Muscle layer of colon (tissue), 2 donors: Measurements from ENCODE around the gene B3GALT5.
A peak's percentile ranks its signal among the peaks of the same experiment; 100 is the strongest.

Experiments used
- H3K27ac ChIP-seq: one replicate; pipeline ENCODE4 v1.7.0; 2013; ENCODE audit warnings: low read depth, mild to moderate bottlenecking, low read length, moderate library complexity
- H3K27me3 ChIP-seq, 2 donors: one replicate each; pipeline ENCODE4 v1.7.0; 2013; ENCODE audit warnings: low read length in 2 of 2, mild to moderate bottlenecking in 2 of 2; ENCODE audit not compliant: insufficient read depth in 2 of 2, control insufficient read depth in 1 of 2
- H3K36me3 ChIP-seq: one replicate; pipeline ENCODE4 v1.7.0; 2013; ENCODE audit warnings: mild to moderate bottlenecking, low read length; ENCODE audit not compliant: insufficient read depth
- H3K4me1 ChIP-seq: one replicate; pipeline ENCODE4 v1.7.0; 2013; ENCODE audit warnings: mild to moderate bottlenecking, low read length; ENCODE audit not compliant: insufficient read depth
- H3K4me3 ChIP-seq, 2 donors: one replicate each; pipeline ENCODE4 v1.7.0; 2013; ENCODE audit warnings: low read length in 2 of 2, low read depth in 1 of 2, mild to moderate bottlenecking in 1 of 2, moderate library complexity in 1 of 2
- H3K9ac ChIP-seq: one replicate; pipeline ENCODE4 v1.7.0; 2013; ENCODE audit warnings: low read length
- H3K9me3 ChIP-seq: one replicate; pipeline ENCODE4 v1.7.0; 2013; ENCODE audit warnings: mild to moderate bottlenecking, low read length
- donor health status: abdominal sarcoma.
- donor health status: Adenocarcinoma of cecum.

The B3GALT5 gene

DNA sequence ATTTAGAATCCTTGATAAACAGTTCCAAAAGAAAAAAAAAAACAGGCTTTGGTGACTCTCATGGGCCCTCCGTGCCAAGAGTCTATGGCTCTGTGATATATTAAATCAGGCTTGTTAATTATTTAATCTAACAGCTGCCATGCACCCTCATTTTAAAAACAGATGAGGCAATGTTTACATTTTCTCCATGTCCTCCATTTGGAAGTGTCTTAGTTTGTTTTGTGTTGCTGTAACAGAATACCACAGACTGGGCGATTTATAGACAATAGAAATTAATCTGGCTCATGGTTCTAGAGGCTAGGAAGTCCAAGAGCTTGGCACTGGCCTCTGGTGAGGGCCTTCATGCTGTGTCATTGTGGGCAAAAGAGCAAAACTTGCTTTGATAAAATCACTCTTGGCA lies 58.0 kb downstream of the B3GALT5 start:
- Histone ChIP-seq H3K4me1 (peaks cover 23% of the 10 kb centered on the region), H3K9me3 (no peaks in the 10 kb centered on the region), H3K4me3 (no peak overlapping the region), H3K36me3 (no peaks in the 10 kb centered on the region), H3K27me3 (no peaks in the 10 kb centered on the region), H3K27ac (no peak overlapping the region), H3K9ac (no peak overlapping the region)

DNA sequence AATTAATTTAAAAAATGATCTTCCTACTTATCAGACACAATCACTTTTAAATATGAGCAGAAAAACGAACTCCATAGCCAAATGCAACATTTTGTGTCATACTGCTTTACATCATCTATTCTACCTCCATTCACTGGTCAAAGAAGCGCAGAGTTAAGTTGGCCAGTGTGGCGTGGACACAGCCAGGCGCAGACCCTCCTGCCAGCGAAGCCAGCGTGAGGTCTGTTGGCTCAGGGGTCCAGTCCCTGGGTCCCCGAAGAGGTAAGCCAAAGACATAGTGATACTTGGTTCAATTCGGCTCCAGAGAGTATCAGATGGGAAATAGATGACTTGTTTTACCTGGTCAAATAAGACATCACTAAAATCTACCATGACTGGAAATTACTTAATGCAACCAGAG lies 59.2 kb downstream of the B3GALT5 start:
- no peaks in the 10 kb centered on the region for H3K36me3 ChIP-seq
- no peak overlapping the region for H3K4me3 ChIP-seq
- H3K9me3 ChIP-seq: no peaks in the 10 kb centered on the region
- no peak overlapping the region for H3K9ac ChIP-seq
- no peaks in the 10 kb centered on the region for H3K27me3 ChIP-seq
- H3K4me1 ChIP-seq: peaks cover 29% of the 10 kb centered on the region
- H3K27ac ChIP-seq: no peak overlapping the region

DNA sequence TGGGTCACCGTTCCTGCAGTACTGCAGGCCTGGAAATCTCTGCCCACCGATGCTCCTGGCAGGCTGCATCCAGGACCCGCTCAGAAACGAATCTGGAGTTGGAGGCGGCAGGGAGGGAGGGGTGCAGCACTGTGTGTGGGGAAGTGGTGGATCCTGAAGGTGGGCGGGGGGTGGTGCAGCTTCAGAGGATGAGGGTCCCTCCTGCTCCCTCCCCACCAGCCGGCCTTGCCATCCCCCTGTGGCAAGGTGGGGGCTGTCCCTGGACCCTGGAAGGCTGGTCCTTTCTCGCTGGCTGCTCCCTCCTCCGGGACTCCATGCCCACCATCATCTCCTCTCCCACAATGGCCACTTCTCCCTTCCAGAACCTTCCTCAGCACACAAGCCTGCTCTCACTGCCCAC lies 60.4 kb downstream of the B3GALT5 start:
- Histone ChIP-seq H3K9me3 (no peaks in the 10 kb centered on the region), H3K36me3 (no peaks in the 10 kb centered on the region), H3K27me3 (no peaks in the 10 kb centered on the region), H3K4me1 (peaks cover 32% of the 10 kb centered on the region), H3K9ac (no peak overlapping the region), H3K27ac (no peak overlapping the region), H3K4me3 (no peak overlapping the region)

DNA sequence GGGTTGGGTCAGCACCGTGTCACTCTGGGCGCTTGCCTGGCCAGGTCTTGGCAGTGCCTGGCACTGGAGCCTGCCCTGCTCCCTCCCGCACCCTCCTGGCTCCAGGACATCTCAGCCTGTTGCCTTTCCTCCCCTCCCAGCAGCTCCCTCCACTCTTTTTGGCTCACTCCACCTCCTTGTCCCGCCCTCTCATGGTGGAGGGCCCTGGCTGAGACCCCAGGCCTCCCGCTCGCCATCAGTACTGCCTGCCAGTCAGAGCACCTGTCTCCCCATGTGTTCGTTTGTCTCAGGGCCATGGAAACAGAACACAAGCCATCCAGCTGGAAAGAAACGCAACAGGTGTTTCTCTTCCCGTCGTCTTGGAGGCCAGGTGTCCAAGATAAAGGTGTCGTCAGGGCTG lies 61.0 kb downstream of the B3GALT5 start:
- Histone ChIP-seq H3K9me3 (no peaks in the 10 kb centered on the region), H3K4me1 (peaks cover 32% of the 10 kb centered on the region), H3K27ac (peak overlapping the region; percentile 2), H3K9ac (no peak overlapping the region), H3K36me3 (no peaks in the 10 kb centered on the region), H3K4me3 (no peak overlapping the region), H3K27me3 (no peaks in the 10 kb centered on the region)

DNA sequence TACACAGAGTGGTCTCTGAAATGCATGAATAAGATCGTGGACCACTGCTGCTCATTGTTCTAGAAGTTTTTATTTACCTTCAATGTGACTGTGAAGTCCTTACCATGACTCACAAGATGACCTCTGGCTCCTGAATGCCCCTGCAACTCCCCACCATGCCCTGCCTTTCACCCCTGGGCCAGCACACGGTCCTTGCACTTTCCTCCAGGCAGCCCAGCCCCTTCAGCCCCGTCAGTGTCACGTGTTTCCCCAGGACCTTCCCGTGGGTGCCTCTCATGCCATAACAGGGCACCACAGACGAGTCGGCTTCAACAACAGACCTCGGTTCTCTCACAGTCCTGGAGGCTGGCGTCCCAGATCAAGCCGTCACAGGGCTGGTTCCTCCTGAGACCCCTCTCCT lies 62.1 kb downstream of the B3GALT5 start:
- Histone ChIP-seq H3K9me3 (no peaks in the 10 kb centered on the region), H3K27me3 (no peaks in the 10 kb centered on the region), H3K4me3 (no peak overlapping the region), H3K36me3 (no peaks in the 10 kb centered on the region), H3K27ac (peak overlapping the region; percentile 73), H3K9ac (no peak overlapping the region), H3K4me1 (peaks cover 30% of the 10 kb centered on the region)

DNA sequence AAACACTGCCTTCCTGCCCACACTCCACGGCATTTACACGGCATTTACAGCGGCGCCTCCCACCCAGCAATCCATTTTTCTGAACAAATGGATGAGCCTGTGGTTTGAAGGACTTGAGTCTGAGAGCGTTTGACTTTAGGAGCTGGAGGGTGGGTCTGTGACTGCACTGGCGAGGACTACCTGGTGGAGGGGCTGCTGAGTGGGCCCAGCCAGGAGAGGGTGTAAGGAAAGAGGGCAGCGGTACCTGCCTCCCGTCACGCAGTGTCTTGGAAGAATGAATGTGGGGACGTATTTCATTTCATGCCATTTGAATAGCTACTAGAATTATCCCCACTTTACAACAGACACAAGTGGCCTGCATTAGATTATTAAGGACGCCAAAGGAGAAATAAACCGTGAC lies 62.9 kb downstream of the B3GALT5 start:
- no peaks in the 10 kb centered on the region for H3K27me3 ChIP-seq
- H3K9me3 ChIP-seq: no peaks in the 10 kb centered on the region
- no peak overlapping the region for H3K9ac ChIP-seq
- H3K36me3 ChIP-seq: no peaks in the 10 kb centered on the region
- no peak overlapping the region for H3K4me3 ChIP-seq
- peak overlapping the region; percentile 73 for H3K27ac ChIP-seq
- peaks cover 22% of the 10 kb centered on the region for H3K4me1 ChIP-seq

DNA sequence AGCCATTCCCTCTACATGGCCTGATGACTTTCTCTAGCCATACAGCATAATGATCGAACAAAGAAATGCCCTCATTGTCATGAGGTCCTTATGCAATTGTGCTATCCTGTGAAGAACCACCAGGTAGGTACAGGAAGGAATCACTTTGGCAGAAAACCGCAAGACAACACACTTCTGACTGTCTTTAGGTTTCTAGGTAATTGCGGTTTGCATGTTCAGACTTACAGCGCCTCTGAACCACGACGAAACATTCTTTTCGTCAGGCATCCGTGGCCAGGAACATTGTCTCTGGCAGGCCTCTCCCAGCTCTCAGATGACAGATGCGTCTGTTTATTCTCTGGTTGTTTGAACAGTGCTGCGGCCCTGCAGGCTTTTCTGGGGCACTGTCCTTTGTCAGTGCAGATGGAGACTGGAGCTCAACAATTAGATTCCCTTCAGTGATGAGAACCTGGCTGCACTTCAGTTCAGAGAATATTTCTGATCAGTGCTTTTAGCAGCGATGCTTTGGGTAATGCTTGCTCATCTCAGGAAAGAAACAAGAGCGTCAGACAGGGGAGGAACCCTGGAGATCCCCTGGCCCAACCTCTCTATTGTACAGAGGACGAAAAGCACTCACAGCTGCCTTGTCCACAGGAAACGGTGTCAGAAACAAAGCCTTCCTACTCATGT lies 63.4 kb downstream of the B3GALT5 start:
- Histone ChIP-seq H3K36me3 (no peaks in the 10 kb centered on the region), H3K4me1 (peaks cover 22% of the 10 kb centered on the region), H3K27ac (peak overlapping the region; percentile 73), H3K9me3 (no peaks in the 10 kb centered on the region), H3K27me3 (no peaks in the 10 kb centered on the region), H3K9ac (no peak overlapping the region), H3K4me3 (peak overlapping the region in 1 of 2 donors; percentile 18)

DNA sequence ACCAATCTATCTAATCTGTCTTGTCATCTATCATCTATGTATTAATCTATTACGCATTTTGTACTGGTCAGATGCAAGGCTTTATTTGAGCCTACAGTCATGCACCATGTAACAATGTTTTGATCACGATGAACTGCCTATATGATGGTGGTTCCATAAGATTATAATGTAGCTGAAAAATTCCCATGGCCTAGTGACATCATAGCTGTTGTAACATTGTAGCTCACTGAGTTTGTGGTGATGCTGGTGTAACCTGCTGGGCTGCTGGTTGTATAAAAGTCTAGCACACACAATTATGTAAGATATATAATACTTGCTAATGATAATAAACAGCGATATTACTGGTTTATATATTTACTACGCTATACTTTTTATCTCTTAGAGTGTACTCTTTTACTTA lies 67.5 kb downstream of the B3GALT5 start:
- no peaks in the 10 kb centered on the region for H3K36me3 ChIP-seq
- H3K4me3 ChIP-seq: no peak overlapping the region
- no peaks in the 10 kb centered on the region for H3K9me3 ChIP-seq
- H3K9ac ChIP-seq: no peak overlapping the region
- no peak overlapping the region for H3K27ac ChIP-seq
- H3K27me3 ChIP-seq: no peaks in the 10 kb centered on the region
- H3K4me1 ChIP-seq: peaks cover 13% of the 10 kb centered on the region

DNA sequence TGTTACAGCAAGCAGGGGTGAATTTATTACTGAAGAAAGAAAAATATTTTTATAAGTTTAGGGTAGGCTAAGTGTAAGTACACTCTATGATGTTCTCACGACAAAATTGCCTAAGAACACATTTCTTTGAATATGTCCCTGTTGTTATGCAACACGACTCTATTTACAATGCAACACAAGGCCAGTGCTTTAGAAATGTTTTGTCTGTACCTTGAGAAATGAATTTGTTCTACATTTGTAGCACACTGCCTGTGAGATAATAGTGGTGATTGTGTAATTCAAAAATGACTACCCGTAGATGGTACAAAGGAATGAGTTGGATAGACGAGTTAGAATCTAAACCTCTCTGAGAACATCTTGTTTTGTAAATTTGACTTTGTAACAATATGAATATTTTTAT lies 68.5 kb downstream of the B3GALT5 start:
- H3K9ac ChIP-seq: no peak overlapping the region
- no peaks in the 10 kb centered on the region for H3K27me3 ChIP-seq
- peaks cover 6% of the 10 kb centered on the region for H3K4me1 ChIP-seq
- no peak overlapping the region for H3K4me3 ChIP-seq
- no peaks in the 10 kb centered on the region for H3K9me3 ChIP-seq
- H3K27ac ChIP-seq: no peak overlapping the region
- no peaks in the 10 kb centered on the region for H3K36me3 ChIP-seq

DNA sequence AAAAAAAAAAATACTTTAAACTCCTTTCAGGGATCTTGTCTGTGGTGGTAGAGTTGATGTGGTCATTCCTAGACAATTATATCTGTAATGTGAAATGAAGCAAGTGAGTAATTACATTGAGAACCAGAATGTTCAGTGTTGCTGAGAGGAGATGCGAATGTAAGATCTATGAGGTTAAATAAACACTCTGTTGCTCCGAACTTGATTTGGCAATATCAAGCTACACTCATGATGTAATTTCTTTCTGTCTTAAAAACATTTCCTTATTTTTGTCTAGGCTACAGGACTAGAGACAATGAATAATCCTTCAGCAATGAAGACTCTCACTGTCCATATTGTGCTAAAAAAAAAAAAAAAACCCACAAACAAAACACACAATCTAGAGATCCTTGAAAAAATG lies 69.1 kb downstream of the B3GALT5 start:
- no peaks in the 10 kb centered on the region for H3K9me3 ChIP-seq
- no peaks in the 10 kb centered on the region for H3K36me3 ChIP-seq
- H3K4me3 ChIP-seq: no peak overlapping the region
- no peak overlapping the region for H3K9ac ChIP-seq
- H3K27me3 ChIP-seq: no peaks in the 10 kb centered on the region
- H3K4me1 ChIP-seq: peaks cover 4% of the 10 kb centered on the region
- no peak overlapping the region for H3K27ac ChIP-seq

DNA sequence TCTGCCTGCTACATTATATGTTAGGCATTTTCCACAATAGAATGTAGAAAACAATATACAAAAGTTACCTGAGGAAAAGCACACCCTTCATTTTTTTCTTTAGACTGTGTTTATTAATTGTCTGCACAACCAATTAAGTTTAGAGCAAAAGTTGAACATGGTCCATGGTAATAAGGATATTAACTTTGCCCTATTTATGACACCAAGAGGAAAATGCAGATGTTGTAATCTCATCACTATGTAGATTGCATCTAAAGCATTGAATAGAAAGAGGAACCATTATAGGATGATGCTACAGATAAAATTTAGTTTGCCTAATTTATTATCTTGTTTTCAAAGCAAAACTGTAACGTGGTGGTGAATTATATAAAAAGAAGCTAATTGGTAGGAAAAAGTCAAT lies 72.5 kb downstream of the B3GALT5 start:
- H3K27ac ChIP-seq: no peak overlapping the region
- H3K4me1 ChIP-seq: peaks cover 6% of the 10 kb centered on the region
- H3K9me3 ChIP-seq: no peaks in the 10 kb centered on the region
- H3K4me3 ChIP-seq: no peak overlapping the region
- no peaks in the 10 kb centered on the region for H3K27me3 ChIP-seq
- no peaks in the 10 kb centered on the region for H3K36me3 ChIP-seq
- no peak overlapping the region for H3K9ac ChIP-seq

DNA sequence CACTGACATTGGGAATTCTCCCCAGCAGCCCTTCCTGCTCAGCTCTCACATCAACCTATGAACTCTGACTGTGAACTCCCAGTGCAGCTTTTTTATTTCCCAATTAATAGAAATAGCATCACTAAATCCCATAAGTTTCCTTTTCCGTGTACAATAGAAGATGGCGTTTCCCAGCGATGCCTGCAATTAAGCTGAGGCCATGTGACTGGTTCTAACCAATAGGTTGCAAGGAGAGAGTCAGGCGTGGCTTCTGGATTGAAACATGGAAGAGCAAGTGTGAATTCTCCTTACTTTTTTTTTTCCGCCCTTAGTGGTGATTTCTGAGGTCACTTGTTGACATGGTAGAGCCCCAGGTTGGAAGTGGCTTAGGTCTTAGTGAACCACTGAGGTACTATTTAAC lies 73.3 kb downstream of the B3GALT5 start:
- no peaks in the 10 kb centered on the region for H3K9me3 ChIP-seq

More for the DNA sequence above, 73.3 kb downstream of the B3GALT5 start:
- H3K27me3 ChIP-seq: no peaks in the 10 kb centered on the region
- H3K4me1 ChIP-seq: peaks cover 6% of the 10 kb centered on the region
- no peak overlapping the region for H3K9ac ChIP-seq
- no peaks in the 10 kb centered on the region for H3K36me3 ChIP-seq
- no peak overlapping the region for H3K4me3 ChIP-seq
- no peak overlapping the region for H3K27ac ChIP-seq
